ENCODE results near the gene ZNF358. TPM values are rescaled to one million over a fixed set of nuclear protein-coding genes. Genes with fewer than 3 reads are reported as not detected.

Gene ZNF358
- total RNA-seq, 4 donors from 2014 or later = 50.2 to 72.7 (median 69.1) TPM

DNA sequence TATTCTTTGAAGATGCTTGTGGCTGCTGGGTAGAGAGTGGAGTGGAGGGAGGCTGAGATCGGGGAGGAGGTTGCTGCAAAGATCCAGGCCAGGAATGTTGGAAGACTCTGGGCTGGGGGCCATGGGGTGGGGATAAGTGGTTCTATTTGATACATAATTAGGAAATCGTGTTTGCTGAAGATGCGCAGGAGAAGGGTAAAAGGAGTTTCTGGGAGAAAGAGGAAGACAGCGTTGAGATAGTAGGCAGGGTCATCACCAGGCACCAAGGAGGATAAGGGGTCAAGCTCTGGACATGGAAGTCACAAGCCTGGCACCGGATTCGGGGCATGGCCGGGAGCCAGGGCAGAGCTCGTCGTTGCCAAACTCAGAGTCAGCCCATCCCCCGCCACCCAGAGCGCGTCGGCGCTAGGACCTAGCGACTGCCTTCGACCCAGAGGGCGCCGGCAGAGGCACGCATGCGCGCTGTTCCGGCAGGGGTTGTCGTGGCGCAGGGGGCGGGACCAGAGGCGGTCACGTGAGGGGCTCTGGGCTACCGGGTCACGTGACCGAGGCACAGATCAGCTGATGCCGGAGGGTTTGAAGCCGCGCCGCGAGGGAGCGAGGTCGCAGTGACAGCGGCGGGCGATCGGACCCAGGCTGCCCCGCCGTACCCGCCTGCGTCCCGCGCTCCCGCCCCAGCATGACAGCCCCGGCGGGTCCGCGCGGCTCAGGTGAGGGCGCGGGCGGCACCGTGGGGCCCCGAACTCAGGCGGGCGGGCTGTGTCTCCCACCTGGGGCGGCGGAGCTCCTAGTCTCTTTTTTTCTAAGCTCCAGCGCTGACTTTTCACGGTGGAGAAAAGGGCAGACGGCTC, 6.4 kb downstream of the ZNF358 start, which contains the start of gene MCOLN1:
Gene MCOLN1 (plus strand): TSS at position 553 of the 851 bp plus-strand sequence. CDS start 127 bp downstream, at position 680.
- H3K9me3 ChIP-seq = no peaks in the 10 kb centered on the region
- peaks cover 7 to 26% (median 18%) of the 10 kb centered on the region in 4 donors for H3K4me1 ChIP-seq
- peaks cover 0 to 5% (median 0%) of the 10 kb centered on the region in 4 donors for H3K36me3 ChIP-seq
- TF ChIP-seq EP300 (IDR thresholded peaks at IDR 0.05; ENCODE audit: low read depth) (no peak), POLR2A (IDR thresholded peaks at IDR 0.05) (peak; percentile 56), POLR2AphosphoS5 (IDR thresholded peaks at IDR 0.05) (peak; percentile 82 to 85 (median 82))
- TF ChIP-seq, protein P1, sequence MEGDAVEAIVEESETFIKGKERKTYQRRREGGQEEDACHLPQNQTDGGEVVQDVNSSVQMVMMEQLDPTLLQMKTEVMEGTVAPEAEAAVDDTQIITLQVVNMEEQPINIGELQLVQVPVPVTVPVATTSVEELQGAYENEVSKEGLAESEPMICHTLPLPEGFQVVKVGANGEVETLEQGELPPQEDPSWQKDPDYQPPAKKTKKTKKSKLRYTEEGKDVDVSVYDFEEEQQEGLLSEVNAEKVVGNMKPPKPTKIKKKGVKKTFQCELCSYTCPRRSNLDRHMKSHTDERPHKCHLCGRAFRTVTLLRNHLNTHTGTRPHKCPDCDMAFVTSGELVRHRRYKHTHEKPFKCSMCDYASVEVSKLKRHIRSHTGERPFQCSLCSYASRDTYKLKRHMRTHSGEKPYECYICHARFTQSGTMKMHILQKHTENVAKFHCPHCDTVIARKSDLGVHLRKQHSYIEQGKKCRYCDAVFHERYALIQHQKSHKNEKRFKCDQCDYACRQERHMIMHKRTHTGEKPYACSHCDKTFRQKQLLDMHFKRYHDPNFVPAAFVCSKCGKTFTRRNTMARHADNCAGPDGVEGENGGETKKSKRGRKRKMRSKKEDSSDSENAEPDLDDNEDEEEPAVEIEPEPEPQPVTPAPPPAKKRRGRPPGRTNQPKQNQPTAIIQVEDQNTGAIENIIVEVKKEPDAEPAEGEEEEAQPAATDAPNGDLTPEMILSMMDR (IDR thresholded peaks at IDR 0.05) = peak in 1 of 5 experiments; percentile 30
- H3K27ac ChIP-seq = peak within 1 kb of the TSS; percentile 70 to 84 (median 80)
- H3K4me3 ChIP-seq = peak within 1 kb of the TSS; percentile 78 to 96 (median 90)
- no peaks in the 10 kb centered on the region for H3K27me3 ChIP-seq
- WGBS, 2 donors (ENCODE audit: low coverage in 1 of 2) = 0 to 2% methylated on average over 4 to 34 of the region's 65 CpGs
- DNase-seq = peak; percentile 100
- intact Hi-C loops (cut with DNase I; ENCODE audit: low total_unique reads) = no loop called here
- in situ Hi-C loops (cut with MboI; ENCODE audit: low pct_ligation_motif_present in 1 of 4, low pct_unique_long_range_greater_than_20kb in 1 of 4, low sequenced_read_pairs in 3 of 4) = no loop called here

DNA sequence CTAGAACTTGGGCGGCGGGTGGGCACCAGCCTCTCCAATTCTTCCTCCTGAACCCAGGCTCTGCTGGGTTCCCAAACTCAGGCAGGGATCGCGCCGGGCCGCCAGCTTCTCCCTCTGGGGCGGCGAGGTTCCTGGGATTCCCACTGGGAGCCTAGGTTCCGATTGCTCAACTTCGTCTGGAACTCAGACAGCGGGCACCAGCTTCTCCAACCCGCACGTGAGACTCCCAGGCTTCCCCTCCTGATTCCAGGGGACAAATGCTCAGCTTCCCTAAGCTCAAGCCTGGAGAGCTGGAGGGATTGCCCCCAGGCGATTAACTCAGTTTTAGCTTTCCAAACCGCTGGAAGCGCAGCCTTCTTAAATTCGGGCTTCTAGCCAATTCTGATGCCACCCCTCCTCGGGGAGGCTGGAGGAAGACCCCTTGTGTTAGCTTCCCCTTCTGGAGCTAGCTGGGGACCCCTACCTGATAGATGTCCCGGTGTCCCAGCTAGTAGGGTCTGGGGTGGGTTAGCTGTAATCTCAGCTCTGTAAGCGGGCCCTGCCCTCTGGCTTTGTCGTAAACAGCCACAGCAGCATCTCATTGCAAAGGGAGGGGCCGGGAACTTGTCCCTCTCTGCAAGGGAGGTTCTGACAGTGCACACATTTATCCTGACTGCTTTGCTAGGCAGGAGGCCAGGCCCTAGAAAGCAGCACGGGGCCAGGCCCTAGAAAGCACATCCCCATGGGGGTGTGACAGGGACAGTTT, 7.2 kb downstream of the ZNF358 start:
- Histone ChIP-seq H3K27me3 (no peaks in the 10 kb centered on the region), H3K36me3 (peaks cover 0 to 5% (median 0%) of the 10 kb centered on the region in 4 donors), H3K27ac (peak overlapping the region; percentile 70 to 84 (median 80)), H3K4me1 (peaks cover 7 to 20% (median 18%) of the 10 kb centered on the region in 4 donors), H3K4me3 (peak overlapping the region; percentile 78 to 96 (median 90)), H3K9me3 (no peaks in the 10 kb centered on the region)
- intact Hi-C loops (cut with DNase I; ENCODE audit: low total_unique reads) (no loop called here), in situ Hi-C loops (cut with MboI; ENCODE audit: low pct_ligation_motif_present in 1 of 4, low pct_unique_long_range_greater_than_20kb in 1 of 4, low sequenced_read_pairs in 3 of 4) (no loop called here)
- TF ChIP-seq, protein P1 (IDR thresholded peaks at IDR 0.05) = no peak
- TF ChIP-seq POLR2A (IDR thresholded peaks at IDR 0.05) = no peak
- TF ChIP-seq EP300 (IDR thresholded peaks at IDR 0.05; ENCODE audit: low read depth) = no peak
- TF ChIP-seq POLR2AphosphoS5 (IDR thresholded peaks at IDR 0.05) = no peak
- 6 to 7% methylated on average over 3 to 20 of the region's 23 CpGs for WGBS, 2 donors (ENCODE audit: low coverage in 1 of 2)
- DNase-seq = no peak

DNA sequence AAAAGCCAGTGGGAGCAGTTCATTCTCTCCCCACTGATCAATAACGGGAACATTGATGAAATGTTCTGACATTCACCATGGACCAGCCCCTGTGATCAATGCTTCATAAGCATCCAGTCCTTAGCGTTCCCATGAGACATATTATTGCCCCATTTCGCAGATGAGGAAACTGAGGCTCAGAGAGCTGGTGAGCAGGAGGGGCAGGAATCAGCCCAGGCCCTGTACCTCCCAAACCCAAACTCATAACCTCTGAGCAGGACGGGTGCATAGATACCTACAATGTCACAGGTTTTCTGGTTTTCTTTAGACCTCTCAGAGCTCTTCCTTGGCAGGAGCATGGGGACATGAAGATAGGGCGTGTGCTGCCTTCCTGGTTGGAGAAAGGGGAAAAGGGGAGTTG, 8.6 kb downstream of the ZNF358 start:
- in situ Hi-C loops (cut with MboI; ENCODE audit: low pct_ligation_motif_present in 1 of 4, low pct_unique_long_range_greater_than_20kb in 1 of 4, low sequenced_read_pairs in 3 of 4) (no loop called here), intact Hi-C loops (cut with DNase I; ENCODE audit: low total_unique reads) (no loop called here)
- H3K4me3 ChIP-seq = no peak overlapping the region
- no peaks in the 10 kb centered on the region for H3K9me3 ChIP-seq
- no peak overlapping the region for H3K27ac ChIP-seq
- 88% methylated on average over 5 of the region's 5 CpGs; no CpG with 5 or more reads in 1 of the 2 donors for WGBS, 2 donors (ENCODE audit: low coverage in 1 of 2)
- DNase-seq = no peak
- H3K36me3 ChIP-seq = peaks cover 0 to 4% (median 0%) of the 10 kb centered on the region in 4 donors
- no peaks in the 10 kb centered on the region for H3K27me3 ChIP-seq
- TF ChIP-seq, protein P1 (IDR thresholded peaks at IDR 0.05) = no peak
- TF ChIP-seq POLR2A (IDR thresholded peaks at IDR 0.05) (no peak), POLR2AphosphoS5 (IDR thresholded peaks at IDR 0.05) (no peak), EP300 (IDR thresholded peaks at IDR 0.05; ENCODE audit: low read depth) (no peak)
- peaks cover 7 to 20% (median 18%) of the 10 kb centered on the region in 4 donors for H3K4me1 ChIP-seq

All from transverse colon (tissue), 4 donors.